GM18508 (cell line): ENCODE results near the gene ADAP1.

Experiments used
- ATAC-seq: cut with Tn5 transposase; IDR thresholded peaks from one replicate; pipeline ENCODE4 v1.9.1; 2021; ENCODE audit warnings: moderate number of reproducible peaks; ENCODE audit not compliant: insufficient read depth, unreplicated experiment

ADAP1 gene

GRCh38 chr7:913736-914520 lies 40.6 kb downstream of the ADAP1 start:
- ATAC-seq: no peak

- no peak for ATAC-seq
Measured at GRCh38 chr7:911791-912480, 42.5 kb downstream of the ADAP1 start.

DNA sequence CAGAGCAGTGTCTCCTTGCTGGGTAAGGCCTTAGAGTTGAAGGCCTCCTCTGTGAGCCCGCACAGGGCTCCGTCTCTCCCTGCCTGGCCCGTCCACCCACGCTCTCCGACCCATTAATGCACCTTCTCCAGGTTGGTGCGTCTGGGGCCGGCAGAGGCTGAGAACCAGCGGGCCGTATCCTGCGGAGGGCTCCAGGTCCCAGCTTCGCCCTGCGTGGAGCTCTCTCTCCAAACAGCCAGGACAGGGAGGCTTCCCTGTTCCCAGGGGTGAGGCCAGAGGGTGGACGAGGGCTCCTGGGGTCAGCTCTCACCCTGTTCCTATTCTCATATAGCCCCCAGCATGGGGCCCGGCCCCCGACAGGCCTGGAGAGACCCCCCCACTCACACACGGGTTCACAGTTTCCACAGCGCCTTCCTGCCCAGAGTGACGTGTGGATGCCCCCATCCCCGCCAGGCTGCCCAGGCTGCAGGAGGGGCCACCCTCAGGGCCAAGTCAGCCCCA lies 43.5 kb downstream of the ADAP1 start:
- no peak for ATAC-seq

- no peak for ATAC-seq
Measured at GRCh38 chr7:910441-910861, 44.0 kb downstream of the ADAP1 start.

GRCh38 chr7:909358-910329 lies 44.8 kb downstream of the ADAP1 start:
- no peak for ATAC-seq

GRCh38 chr7:908591-909357 lies 45.7 kb downstream of the ADAP1 start:
- ATAC-seq: peak; percentile 54

GRCh38 chr7:908159-908581 lies 46.3 kb downstream of the ADAP1 start:
- ATAC-seq: no peak

GRCh38 chr7:907158-907980 lies 47.1 kb downstream of the ADAP1 start:
- ATAC-seq: no peak

DNA sequence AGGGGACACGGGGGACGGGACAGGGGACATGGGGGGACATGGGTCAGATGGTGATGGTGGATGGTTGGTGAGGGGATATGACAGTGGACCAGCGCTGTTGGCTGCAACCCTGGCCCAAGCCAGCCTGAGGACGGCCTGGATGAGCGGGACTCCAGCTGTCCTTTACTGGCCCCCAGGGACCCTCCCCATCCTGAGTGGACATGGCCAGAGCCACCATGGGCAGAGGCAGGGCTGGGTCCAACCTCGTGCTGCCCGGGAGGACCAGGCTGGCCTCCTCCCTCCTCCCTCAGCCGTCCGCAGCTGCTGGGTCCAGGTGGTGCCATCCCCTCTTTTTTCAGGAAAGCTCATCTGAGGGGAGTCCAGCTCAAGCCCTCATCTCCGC lies 47.7 kb downstream of the ADAP1 start:
- no peak for ATAC-seq

DNA sequence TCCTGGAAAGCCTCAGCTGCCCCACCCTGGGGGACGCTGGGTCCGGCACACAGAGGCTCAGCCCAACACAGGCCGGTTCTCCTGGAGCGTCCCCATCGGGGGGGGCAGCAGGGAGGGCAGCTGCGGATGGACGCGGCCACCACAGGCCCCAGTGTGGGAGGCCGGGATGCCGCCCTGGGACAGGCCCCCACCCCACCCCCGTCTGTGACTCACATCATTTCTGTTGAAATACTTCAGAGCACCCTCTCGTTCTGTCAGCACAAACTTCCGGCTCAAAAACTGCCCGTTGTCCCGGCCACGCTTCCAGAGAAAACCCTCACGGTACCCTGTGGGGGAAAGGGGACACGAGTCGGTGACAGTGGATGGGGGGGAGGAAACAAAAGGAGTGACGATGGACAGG lies 49.6 kb downstream of the ADAP1 start:
- ATAC-seq: no peak

- ATAC-seq: no peak
Measured at GRCh38 chr7:903921-904755, 50.3 kb downstream of the ADAP1 start.

DNA sequence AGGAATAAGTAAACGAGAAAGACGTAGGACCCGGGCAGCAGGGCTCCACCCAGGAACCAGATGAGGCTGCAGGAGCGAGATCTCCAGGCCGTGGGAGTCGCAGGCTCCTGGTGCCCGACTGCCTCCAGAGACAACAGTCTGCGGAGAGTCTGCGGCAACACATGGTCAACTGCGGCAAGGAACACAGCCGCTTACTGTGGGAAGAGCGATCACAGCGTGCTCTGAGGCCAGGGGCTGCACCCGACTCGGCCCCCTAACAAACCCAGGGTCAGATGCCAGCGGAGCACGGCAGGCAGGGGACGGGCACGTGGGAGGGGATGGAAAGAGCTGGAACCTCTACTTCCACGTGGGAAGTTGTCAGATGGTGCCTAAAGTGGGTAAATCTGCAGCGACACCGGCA lies 51.5 kb downstream of the ADAP1 start:
- no peak for ATAC-seq

DNA sequence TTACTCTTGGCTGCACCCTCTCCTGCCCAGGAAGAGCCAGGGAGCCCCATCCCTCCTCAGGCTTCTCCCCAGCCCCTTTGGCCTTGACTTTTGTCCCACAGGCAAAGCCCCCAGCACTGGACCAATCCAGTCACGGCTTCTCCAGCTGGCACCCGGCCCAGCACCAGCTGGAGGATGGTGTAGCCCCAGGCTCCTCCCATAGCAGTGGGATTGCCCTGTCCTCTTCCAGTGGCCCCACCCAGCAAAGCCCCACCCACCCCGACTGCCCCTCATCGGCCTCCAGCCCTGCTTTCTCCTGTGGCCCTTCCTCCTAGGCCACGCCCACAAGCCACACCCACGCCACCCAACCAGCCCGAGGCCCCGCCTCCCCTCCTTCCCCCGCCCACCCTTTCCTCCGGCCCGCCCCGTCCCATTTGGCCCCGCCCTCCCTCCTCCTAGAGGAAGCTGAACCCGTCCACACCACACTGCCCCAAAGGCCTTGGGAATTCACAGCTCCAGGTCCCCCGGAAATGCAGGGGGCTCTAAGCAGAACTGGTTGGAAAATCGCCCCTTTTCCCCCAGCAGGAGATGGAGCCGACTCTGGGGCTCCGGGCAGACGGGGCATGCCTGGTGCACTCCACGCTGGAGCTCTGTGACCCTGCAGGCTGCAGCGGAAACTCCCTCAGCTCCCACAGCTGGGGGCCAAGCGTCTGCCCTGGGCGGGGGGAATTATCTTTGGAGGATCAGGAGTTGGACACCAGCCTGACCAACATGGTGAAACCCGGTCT lies 52.9 kb downstream of the ADAP1 start:
- no peak for ATAC-seq

DNA sequence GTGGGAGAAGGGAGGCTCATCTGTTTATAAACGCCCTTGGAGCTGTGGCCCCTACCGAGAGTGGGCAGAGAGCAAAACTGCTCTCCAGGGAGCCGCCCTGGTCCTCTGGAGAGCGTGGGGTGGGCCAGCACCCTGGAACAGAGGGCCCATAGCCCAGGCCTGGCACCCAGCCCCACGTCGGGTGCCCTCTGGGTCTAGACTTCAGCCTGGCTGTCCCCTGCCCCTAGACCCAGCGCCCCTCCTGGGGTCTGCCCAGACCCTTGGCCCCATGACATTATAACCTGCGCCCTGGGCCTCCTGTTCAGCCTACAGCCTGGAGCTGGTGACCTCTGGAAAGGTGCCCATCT lies 53.5 kb downstream of the ADAP1 start:
- no peak for ATAC-seq

DNA sequence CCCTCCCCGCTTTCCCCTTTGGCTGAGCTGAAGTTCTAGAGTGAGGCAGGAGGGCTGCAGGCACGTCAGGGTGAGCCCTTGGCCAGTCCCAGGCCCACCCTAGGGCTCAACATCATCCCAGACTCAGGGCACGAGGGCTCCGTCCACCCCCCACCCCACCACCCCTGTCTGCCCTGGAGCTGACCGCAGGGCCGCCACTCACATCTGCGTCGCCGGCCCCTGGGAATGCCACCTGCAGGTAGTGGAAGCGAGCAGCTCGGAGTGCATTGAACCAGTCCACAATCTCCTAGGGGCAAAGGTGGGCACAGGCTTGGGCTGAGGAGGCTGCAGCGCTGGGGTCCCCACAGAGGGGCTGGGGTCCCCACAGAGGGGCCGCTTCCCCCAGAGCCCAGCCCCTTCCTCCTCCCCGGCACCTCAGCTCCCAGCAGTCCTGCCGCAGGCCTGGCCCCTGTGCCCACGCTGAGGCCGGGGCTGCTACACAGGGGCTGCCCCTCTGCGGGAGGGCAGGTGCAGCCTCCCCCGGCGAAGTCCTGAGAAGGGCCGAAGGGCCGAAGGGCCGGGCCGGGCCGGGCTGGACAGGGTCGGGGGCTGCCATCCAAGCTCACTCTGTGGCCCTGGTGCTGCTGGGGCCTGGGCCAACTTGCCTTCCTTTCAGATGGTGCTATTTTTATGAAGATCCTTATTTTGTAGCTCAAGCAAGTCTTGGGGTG lies 54.0 kb downstream of the ADAP1 start:
- no peak for ATAC-seq

DNA sequence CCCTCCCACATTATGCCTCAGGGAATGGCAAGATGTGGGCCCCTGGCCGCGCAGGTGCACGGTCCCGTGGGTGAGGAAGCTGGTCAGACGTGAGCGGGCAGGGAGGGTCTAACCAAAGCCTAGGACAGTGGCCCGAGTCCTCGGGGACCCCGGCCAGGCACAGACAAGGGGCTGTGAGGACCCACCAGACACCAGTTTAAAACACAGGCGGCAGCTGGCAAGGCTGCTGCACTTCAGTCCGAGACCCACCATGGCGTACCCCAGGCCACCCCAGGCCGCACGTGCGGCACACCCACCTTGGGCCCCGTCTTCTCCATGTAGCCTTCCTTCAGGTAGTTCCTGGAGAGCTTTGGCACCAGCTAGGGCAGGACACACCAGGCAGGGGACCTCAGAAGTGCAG lies 54.7 kb downstream of the ADAP1 start:
- no peak for ATAC-seq
